GM21576 (cell line): ENCODE results near the gene FLOT1.

Experiments used
- ATAC-seq: cut with Tn5 transposase; IDR thresholded peaks from one replicate; pipeline ENCODE4 v1.9.1; 2021; ENCODE audit warnings: mild to moderate bottlenecking, moderate library complexity; ENCODE audit not compliant: unreplicated experiment

The FLOT1 gene

DNA sequence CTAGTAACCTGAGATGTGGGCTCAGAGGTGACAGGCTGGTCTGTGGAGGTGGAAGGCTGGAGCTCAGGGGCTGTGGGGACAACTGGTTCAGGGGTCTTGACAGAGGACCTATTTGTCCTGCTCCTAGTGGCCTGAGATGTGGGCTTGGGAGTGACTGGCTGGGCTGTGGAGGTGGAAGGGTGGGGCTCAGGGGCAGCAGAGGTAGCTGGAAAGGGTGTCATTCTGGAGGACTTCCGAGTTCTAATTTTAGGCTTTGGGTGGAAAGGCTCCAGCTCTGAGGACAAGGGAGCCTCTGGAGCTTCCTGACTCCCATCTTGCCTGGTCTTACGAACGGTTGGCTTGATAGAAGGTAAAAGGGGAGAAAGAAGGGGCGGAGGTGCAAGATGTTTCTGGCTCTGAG, 36.9 kb downstream of the FLOT1 start:
- ATAC-seq, result no peak

DNA sequence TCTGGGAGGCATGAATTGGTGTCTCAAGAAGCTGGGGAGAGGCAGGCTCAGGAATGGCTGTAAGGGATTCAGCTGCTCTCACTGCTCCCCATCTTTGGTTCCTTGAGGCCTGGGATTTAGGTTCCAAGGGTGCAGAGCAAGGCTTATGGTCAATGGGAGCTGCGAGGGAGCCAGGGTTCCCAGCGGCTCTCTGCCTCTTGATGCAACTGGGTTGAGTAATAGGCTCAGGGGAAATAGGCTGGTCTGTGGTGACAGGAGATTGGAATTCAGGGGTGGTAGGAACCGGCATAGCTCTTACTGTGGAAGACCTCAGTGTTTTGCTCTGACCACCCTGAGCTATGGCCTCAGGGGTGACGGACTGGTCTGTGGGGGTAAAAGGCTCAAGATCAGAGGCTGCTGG, 38.7 kb downstream of the FLOT1 start:
- ATAC-seq, result no peak

DNA sequence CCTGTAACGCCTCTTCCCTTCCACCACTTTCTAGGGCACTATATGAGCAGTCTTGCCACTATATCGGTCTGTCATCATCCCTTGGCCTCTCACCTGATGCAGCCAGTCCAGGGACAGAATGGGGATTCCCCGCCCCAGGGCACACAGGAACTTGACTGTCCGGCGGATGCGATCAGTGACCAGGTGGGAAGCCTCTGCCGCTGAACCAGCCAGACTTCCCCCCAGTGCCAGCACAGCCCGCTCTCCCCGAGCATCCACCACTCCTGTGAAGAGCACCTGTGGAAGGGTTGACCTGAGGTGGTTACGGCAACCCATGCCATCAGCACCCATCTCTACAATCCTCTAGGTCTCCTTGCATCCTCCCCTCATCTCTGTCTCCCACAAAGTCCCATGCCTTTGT, 39.5 kb downstream of the FLOT1 start:
- ATAC-seq, result no peak

DNA sequence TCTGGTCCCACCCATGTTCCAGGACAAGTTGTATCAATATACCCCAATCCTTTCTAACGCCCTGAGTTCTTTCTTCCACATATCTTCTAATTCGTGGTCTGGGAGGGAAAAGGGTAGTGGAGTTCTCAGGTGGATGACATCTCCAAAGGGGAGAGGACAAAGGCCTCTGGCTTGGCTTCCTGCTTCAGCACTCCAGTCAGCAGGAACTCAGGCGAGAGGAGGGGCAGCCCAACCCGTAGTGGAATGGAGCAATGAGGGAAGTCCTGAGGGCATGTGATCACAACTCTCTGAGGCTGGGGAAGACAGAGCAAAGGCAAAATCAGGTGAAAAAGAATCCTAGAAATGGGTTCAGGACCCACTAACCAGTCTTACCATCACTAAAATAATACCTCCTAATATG, 42.1 kb downstream of the FLOT1 start:
- no peak for ATAC-seq

DNA sequence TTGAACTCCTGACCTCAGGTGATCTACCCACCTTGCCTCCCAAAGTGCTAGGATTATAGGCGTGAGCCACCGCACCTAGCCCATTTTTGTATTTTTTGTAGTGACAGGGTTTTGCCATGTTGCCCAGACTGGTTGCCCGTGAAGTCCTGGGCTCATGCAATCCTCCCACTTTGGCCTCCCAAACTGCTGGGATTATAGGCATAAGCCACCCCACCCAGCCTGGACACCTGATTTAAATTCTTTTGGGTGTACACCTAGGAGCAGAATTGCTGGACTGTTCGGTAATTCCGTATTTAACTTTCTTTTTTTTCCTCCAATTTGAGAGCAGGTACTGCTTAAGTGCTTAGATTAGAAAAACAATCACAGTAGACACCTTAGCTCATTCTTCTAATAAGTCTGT, 46.1 kb downstream of the FLOT1 start:
- no peak for ATAC-seq

DNA sequence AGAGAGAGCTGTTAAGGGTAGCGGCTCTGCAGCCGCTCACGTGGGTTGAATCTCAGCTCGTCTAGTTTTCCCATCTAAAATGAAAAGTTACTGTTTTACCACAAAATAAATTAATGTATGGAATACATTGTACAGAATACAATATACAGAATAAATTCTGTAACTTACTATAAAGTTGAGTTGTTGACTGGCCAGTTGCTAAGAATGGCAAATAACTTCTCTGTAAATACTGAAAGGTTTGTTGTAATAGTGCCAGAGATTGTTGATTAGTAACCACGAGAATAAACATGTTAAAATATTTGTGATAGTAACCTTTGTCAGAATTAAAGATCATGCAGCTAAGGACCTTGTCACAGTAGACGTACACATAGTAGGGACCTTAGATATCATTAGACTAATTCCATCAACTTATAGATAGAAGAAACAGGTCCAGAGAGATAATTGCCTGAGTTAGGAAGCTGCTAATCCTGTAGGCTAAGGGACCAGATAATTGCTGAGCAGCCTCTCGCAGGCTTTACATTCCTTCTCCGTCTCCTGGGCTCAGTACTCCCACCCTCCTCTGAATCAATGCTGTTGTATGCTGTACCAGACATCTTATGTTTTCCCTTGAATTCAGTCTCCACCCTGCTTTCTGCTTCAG, 51.2 kb downstream of the FLOT1 start:
- no peak for ATAC-seq

DNA sequence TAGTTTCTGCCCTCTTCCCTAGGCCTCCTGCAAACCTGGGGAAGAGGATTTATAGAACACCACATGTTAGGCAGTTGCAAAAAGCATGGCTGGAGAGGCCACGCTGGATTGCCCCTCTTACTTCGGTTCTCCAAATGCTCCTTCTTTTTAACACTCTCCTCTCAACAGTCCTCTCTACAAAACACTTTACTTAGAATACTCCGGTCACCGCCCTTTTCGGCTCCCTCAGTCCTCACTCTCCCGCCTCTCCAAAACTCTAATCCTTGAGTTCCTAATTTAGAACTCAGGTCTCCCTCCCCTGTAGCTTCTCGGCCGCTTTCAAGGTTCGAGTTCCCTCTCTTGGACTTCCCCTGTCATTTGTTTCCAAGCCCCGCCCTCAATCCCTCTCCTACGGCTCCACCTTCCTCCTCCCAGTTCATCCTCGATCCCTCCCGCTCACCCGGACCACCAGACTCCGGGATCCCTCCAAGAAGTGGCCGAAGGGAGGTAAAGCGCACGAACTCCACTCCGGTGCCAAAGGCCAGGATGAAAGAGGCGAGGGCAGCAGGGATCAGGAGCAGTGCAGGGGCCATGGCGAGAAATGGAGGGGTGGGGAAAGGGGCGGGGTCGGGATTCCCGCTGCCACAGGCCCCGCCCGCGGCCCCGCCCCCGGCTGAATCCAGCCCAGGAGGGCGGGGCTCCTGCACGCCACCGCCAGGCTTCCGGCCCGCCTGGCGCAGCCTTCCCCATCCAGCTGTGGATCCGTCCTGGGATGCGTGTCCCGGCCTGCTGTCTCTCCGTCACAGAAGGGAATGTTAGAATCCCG, 51.9 kb downstream of the FLOT1 start, which contains the start of gene NRM:
TSS of gene NRM (minus strand) at position 582 of the 805 bp plus-strand sequence. CDS start at position 572, 10 bp downstream.
- ATAC-seq, result peak; percentile 27

DNA sequence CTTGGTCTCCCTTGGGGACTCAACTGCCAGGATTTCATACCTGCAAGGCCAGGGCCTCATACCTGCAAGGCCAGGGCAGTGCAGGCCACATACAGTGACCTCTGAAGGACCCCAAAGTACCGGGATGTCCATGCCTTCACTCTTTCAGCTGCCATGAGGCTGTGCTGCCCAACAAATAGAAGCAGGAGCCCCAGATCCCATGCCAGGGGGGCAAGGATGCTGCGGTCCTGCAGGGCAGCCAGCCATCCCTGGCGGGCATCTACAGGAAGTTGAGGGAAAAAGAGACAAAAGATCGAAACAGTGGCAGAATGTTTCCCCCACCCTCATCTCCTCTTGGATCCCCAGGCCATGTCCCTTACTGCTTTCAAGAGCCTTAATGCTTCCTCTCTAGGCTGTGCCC, 52.5 kb downstream of the FLOT1 start:
- ATAC-seq, result no peak

DNA sequence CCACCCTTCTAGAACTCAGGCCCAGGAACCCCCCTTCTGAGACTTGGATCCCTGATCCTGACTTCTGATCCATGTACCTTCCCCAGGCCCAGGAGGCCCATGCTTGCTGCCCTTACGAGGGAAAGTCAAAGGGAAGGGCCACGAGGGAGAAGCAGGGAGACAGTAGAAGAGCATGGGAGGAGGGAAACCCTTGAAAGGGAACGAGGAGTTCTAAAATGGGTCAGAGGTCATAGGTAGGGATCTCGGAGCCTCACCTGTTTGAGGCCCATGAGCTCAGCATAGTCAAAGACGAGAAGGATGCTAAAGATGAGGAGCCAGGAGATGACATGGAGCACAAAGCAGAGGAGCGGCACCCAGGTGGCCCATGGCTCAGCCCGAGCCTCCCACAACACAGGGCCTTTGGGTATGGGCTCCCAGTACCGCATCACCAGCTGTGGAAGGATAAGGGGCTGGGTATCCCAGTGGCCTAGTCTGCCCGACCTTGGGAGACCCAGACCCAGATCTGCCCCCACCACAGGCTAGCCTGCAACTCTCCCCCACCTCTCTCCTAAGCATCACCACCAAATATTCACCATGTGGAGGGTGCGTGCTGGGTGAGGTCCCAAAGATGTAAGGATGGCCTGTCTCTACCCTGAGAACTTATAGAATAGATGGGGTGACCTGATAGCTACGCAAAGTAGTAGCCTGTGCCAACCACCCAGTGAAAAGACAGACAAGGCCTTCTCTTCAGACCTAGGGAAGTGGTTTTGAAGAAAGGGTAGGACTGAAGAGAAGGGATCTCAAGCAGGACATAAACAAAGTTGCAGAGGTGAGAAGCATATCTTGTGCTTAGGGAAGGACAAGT, 53.2 kb downstream of the FLOT1 start:
- ATAC-seq, result no peak

DNA sequence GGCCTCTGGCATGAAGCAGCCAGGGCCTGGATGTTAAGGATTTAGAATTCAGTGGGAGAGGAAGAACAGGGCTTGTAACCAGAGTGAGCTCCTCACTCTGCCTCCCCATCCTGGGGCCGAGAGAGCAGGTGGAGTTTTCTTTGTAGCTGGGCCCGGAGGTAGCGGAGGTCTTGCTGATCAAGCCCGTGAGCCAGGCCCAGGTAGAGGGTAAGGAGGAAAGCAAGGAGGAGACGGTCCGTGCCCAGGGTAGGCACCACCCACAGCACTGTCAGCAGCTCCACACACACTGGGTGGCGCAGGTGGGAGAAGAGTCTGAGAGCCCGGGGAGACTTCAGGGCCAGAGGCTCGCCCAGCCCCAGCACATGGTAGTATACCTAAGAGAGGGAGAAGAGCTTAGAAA, 53.9 kb downstream of the FLOT1 start:
- no peak for ATAC-seq

DNA sequence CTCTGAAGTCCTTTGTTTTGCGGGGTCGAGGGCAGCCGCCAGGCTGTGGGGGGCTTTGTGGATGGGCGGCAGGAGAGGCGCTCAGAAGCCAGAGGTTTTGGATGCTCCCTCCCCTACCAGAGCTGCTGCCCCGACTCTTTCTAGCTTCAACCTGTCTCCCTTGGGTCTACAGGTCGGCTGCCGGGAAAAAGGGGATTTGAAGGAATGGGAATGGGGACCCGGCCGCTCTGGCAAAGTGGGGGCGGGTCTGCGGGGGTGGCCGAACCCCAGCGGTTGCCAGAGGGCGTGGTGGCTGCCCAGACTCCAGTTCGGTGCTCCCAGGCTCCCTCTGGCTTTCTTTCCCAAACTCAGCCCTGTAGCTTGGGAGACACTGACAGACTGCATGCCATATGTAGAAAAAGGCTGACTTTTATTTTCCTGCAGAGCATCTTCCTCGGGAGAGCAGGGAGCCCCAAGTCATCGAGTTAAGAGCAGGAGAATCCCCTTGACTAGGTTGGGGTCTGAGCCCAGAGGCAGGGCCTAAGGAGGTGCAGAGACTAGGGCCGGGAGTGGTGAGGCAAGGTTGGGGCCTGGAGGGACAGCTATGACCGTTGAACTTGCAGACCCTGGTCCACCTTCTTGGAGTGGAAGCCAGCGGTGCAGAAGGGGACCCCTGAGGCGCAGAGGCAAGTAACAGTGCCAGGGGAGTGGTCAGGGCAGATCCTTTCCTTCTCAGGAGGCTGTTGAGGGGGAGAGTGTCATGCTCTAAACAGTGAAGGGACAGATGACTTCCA, 54.6 kb downstream of the FLOT1 start:
- ATAC-seq, result no peak

DNA sequence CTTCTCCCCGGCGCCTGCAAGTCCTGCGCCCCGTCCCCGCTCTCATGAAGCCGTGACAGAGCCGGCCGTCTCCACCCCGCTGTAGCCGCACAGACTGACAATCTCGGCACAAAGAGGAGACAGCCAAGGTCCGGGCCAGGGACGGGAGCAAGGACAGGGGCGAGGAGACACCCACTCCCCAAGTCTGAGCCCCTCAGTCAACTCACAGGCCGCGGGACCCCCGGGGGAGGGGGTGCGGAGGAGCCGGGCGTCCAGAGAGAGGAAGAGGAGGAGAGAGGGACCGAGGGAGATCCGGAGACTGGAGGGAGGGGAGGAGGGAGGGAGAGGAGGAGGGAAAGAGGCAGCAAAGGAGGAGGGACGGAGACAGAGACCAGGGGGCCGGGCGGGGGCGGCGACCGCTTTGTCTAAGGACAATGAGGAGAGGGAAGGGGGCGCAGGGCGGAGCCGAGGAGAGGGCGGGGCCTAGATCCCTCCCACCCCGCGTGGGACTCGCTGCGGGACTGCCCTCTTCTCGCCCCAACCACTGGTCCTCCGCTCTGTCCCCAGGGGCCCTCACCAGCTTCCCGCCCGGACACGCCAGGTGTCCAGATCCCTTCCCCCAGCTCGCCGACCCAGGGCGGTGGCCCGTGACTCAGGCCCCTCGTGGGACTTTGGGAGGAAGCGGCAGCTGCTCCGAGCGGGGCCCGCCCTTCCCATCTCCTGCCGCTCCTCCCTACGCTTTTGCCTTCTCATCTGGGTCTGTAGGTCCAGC, 55.4 kb downstream of the FLOT1 start:
- ATAC-seq, result peak; percentile 33

DNA sequence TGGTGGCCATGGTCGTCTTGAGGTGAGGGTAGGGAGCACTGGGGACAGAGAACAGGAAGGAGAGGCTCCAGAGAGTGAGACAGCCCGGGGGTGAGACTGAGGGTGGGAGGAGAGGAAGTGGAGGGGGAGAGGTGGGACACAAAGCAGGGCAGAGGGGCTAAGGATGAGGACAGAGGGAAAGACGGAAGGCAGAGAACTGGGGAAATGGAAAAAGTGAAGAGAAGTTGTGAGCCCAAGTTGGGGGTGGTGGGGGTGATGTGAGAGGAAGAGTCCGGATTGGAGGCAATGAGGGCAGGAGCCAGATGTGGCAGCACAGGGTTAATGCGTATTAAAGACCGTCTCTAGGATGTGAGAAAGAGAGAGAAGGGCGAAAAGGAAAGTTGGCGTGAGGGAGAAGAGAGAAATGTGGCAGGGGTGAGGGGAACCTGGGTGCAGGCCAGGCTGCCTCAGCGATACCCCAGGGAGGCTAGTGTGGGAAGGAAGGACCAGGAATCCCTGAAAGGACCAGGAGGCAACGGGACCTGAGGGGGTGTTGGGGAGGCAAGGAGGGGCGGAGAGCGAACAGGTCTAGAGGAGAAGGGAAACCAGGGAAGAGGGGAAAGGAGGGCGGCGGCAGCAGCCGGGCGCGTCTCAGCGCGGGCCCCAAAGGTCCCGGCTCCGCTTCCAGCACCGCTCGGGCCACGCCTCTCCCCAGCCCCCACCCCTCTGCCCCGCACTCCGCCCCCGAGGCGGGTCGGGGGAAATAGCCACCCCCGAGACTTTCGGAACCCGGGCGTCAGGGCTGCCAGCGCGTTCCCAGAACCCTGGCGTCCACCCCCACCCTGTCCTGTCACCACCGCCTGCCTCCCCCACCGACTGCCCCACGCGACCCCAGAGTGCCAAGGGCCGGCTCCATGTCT, 56.2 kb downstream of the FLOT1 start, which contains the start of gene PPP1R18:
TSS of gene PPP1R18 (minus strand) at position 637 of the 899 bp plus-strand sequence. CDS start at position 10, 627 bp downstream.
- no peak for ATAC-seq

DNA sequence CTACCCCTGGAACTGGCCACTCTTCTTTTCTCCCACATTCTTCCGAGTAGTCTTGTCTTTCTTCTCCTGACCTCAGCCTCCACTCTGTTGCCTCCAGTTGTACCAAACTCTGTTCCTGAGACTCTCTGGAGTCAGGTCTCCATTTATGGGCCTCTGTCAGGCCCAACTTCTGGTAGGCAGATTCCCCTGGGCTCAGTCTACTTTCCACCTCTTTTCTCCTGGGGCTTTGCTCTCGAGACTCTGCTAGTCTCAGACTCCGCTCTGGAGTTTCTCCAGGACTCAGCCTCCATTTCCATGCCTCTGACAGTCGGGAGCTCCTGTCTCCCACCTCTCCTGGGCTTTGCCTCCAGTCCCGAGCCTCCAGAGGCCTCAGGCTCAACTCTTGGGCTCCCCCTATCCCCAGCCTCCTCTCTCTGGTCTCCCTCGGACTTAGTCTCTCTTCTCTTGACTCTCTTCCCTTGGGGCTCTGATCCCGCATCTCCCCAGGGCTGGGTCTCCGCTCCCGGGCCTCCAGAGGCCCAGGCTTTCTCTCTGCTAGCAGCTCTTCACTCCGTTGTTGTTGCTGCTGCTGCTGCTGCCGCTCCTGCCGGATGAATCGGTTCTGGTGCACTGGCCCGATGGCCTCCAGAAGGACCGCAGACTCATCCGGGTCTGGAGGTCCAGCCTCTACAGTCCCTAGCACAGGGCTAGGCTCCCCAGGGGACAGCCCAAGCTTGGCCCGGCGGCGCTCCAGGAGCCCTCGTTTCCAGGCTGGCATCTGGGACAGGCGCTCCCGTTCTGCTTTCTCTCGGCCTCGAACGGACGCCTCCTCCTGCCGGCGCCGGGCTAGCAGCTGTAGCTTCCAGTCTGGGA, 57.1 kb downstream of the FLOT1 start:
- no peak for ATAC-seq

DNA sequence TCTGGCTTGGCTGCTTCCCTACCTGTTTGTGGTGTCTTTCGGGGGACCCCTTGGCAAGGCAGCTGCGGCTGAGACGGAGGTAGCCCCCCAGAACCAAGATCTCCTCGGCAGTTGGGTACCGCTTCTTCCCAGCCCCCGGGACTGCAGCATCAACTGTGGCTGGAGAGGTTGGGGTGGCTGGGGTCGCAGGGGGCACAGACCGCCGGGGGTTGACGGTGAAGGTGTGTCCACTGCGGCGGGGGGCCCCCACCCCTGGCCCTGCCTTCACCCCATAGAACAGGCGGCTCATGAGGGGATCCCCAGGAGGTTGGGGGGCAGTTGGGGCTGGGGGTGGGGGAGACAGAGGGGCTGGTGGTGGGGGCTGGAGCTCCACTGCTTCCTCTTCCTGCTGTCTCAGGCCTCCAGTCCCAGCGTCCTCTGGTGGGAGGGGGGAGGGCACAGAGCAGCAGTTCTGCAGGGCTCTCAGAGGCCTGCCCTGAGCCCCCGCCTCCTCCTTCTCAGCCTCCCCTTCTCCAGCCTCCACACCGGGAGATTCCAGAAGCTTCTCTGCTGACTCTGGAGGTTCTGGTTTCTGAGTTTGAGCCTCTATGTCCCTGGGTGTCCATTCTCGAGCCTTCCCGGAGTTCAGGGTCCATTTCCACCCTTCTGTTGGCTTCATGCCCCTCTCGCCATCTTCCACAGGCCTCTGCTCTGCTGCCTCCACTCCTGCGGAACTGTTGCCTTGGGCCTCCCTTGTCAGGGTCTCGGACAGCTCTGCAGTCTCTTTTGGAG, 57.9 kb downstream of the FLOT1 start:
- ATAC-seq, result no peak

DNA sequence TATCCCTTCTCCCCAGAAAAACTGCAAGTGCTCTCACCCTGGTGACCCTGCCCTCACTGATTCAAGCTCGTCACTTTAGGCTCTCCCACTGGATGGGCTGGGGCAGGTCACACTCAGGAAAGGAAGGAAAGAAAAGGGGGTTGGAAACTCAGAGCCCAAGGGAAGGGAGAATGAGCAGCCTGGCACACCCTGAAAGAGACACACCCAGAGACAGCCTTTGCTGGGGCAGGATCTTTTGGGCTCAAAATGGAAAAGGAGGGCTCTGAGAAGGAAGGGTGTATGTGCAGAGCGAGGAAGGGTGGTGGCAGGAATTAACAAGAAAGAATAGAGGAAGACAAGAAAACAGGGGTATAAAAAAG, 58.5 kb downstream of the FLOT1 start:
- ATAC-seq, result no peak

DNA sequence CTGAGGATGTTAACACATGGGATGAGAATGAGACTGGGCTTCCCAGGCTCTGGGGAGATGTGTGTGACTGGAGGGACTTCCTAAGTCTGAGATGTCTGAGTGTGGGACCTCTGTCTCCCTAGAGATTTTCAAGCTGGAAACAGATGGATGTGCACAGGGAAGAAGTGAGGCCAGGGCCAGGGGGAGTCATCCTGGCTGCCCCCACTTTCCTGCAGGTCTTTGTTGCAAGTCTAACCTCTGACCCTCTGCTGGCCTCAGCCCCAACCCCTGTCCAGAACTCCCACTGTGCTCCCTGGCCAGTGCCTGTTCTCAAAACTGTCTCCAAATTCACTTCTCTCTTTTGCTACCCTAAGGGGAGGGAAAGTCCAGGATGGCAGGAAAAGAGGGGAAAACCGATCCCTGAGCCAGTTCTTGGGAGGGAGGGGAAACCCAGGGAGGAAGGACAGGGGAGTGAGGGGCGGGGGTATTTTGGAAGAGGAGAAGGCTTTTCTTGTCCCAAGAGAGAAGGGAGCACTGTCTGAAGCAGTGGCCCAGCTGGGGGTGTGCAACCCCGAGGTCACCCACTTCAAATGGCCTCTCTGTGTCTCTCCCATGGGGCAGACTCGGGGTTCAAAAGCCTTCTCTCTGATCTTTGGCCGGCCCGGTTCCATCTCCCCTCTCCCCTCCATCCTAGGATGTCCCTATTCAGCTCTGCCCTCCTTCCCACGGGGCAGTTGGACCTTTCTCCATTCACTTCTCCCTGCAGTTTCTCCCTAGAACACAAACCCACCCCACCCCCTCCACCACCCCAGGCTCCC, 59.1 kb downstream of the FLOT1 start:
- ATAC-seq, result no peak
